CD14-positive monocyte (primary cell): ENCODE results near the gene AP5B1. TPM values are rescaled to one million over a fixed set of nuclear protein-coding genes. Genes with fewer than 3 reads are reported as not detected.

ENCODE experiments used
- DNase-seq, 3 donors: peaks; one replicate each; pipeline ENCODE4 v3.0.0-alpha.2; 2011 to 2022
- H2AFZ ChIP-seq: 2 replicates; pipeline ENCODE4 v1.6.0; 2012; ENCODE audit warnings: mild to moderate bottlenecking, low read depth, low read length, inconsistent platforms; ENCODE audit not compliant: insufficient read depth, poor library complexity, severe bottlenecking
- H3K27ac ChIP-seq, 2 donors: 1 replicate in 1 of 2; 2 replicates in 1 of 2; pipeline ENCODE4 v1.5.1; 2012 to 2013; ENCODE audit warnings: low read length in 2 of 2, control low read depth in 1 of 2, inconsistent platforms in 1 of 2, low read depth in 1 of 2, mild to moderate bottlenecking in 1 of 2
- H3K27me3 ChIP-seq, 2 donors: one replicate each; pipeline versions ENCODE4 v1.6.0 to v1.6.1; 2011 to 2013; ENCODE audit warnings: low read length in 2 of 2; ENCODE audit not compliant: control insufficient read depth in 2 of 2, insufficient read depth in 2 of 2
- H3K36me3 ChIP-seq, 2 donors: replicated peaks in 1 of 2; 1 replicate in 1 of 2; 2 replicates in 1 of 2; pipeline versions ENCODE4 v1.5.1 to v1.6.1; 2012 to 2013; ENCODE audit warnings: low read length in 2 of 2, control low read depth in 1 of 2, inconsistent platforms in 1 of 2, mild to moderate bottlenecking in 1 of 2; ENCODE audit not compliant: insufficient read depth in 2 of 2, control insufficient read depth in 1 of 2
- H3K4me1 ChIP-seq, 2 donors: 1 replicate in 1 of 2; 2 replicates in 1 of 2; pipeline versions ENCODE4 v1.5.1 to v1.6.1; 2012 to 2013; ENCODE audit warnings: low read length in 2 of 2, control low read depth in 1 of 2, inconsistent platforms in 1 of 2, mild to moderate bottlenecking in 1 of 2, moderate library complexity in 1 of 2; ENCODE audit not compliant: insufficient read depth in 2 of 2, control insufficient read depth in 1 of 2
- H3K4me2 ChIP-seq: replicated peaks from 2 replicates; pipeline ENCODE3; 2012; ENCODE audit warnings: low read length, moderate library complexity, mild to moderate bottlenecking; ENCODE audit not compliant: poor library complexity, severe bottlenecking; ENCODE audit errors: extremely low read depth
- H3K4me3 ChIP-seq, 3 experiments: fragments of 200-600 bp in 1 of 3; sonication (generic) in 1 of 3; replicated peaks in 1 of 3; 1 replicate in 2 of 3; 2 replicates in 1 of 3; pipeline ENCODE4 v1.5.1; 2011 to 2013; ENCODE audit warnings: low read length in 3 of 3, mild to moderate bottlenecking in 3 of 3, control low read depth in 2 of 3, low read depth in 2 of 3, inconsistent platforms in 1 of 3, moderate library complexity in 1 of 3
- H3K79me2 ChIP-seq: 2 replicates; pipeline ENCODE4 v1.6.0; 2012; ENCODE audit warnings: mild to moderate bottlenecking, control low read depth, inconsistent platforms, low read length, moderate library complexity; ENCODE audit not compliant: insufficient read depth
- H3K9ac ChIP-seq: 2 replicates; pipeline ENCODE4 v1.6.0; 2017; ENCODE audit warnings: low read length, mild to moderate bottlenecking; ENCODE audit not compliant: insufficient read depth, poor library complexity, severe bottlenecking
- H3K9me3 ChIP-seq, 2 donors: replicated peaks in 1 of 2; 1 replicate in 1 of 2; 2 replicates in 1 of 2; pipeline versions ENCODE4 v1.5.1 to v1.6.1; 2012 to 2013; ENCODE audit warnings: low read length in 2 of 2, control low read depth in 1 of 2; ENCODE audit not compliant: control insufficient read depth in 1 of 2, insufficient read depth in 1 of 2
- H4K20me1 ChIP-seq: 2 replicates; pipeline ENCODE4 v1.6.0; 2012; ENCODE audit warnings: mild to moderate bottlenecking, low read length, control low read depth, moderate library complexity; ENCODE audit not compliant: insufficient read depth
- H3K27ac Mint-ChIP-seq, 7 donors: one replicate each; pipeline ENCODE4 v1.8.0; 2020; ENCODE audit warnings: mild to moderate bottlenecking in 7 of 7, mixed read lengths in 7 of 7, moderate library complexity in 6 of 7, inconsistent platforms in 2 of 7
- H3K27me3 Mint-ChIP-seq, 3 donors: one replicate each; pipeline ENCODE4 v1.8.0; 2021 to 2022; ENCODE audit warnings: low read depth in 3 of 3, mild to moderate bottlenecking in 3 of 3, mixed read lengths in 3 of 3, moderate library complexity in 3 of 3, inconsistent platforms in 1 of 3
- H3K36me3 Mint-ChIP-seq, 2 donors: one replicate each; pipeline ENCODE4 v1.8.0; 2020; ENCODE audit warnings: mixed read lengths in 2 of 2, inconsistent platforms in 1 of 2, mild to moderate bottlenecking in 1 of 2
- H3K4me1 Mint-ChIP-seq: one replicate; pipeline ENCODE4 v1.8.0; 2020; ENCODE audit warnings: mild to moderate bottlenecking, mixed read lengths
- H3K4me3 Mint-ChIP-seq, 2 donors: one replicate each; pipeline ENCODE4 v1.8.0; 2020; ENCODE audit warnings: mild to moderate bottlenecking in 2 of 2, mixed read lengths in 2 of 2, moderate library complexity in 1 of 2
- H3K9me3 Mint-ChIP-seq, 7 donors: one replicate each; pipeline ENCODE4 v1.8.0; 2020 to 2022; ENCODE audit warnings: mixed read lengths in 7 of 7, mild to moderate bottlenecking in 6 of 7, moderate library complexity in 6 of 7, inconsistent platforms in 2 of 7
- CTCF ChIP-seq: fragments of 200-600 bp; IDR thresholded peaks from one replicate; pipeline ENCODE4 v1.8.0; 2022; ENCODE audit warnings: antibody characterized with exemption, mild to moderate bottlenecking
- WGBS: methylation state at CpG from one replicate; pipeline ENCODE4 v1.1.5; 2013; ENCODE audit warnings: missing lambda C conversion rate; ENCODE audit not compliant: insufficient coverage; 5-methylcytosine and 5-hydroxymethylcytosine counted together
- intact Hi-C, 2 donors: fragments of 100-400 bp; cut with micrococcal nuclease; formaldehyde crosslinking; loops; one replicate each; pipeline versions ENCODE4 v1.15.0 to v1.15.1; 2023
- polyA plus RNA-seq, 3 donors: library from polyadenylated mRNA; depleted of rRNA in 1 of 3; unstranded in 2 of 3; stranded (reverse) in 1 of 3; fragments of 300-500 nt in 2 of 3; fragments of >200 nt in 1 of 3; fragmentation: Illumina TruSeq in 2 of 3; gene quantifications; 1 replicate in 2 of 3; 2 replicates in 1 of 3; pipeline ENCODE4 v1.2.3, GENCODE V29; 2012 to 2021

AP5B1 gene
- polyA plus RNA-seq, 3 donors: 33.7 to 46.4 (median 35.1) TPM

- H3K4me3 Mint-ChIP-seq: no peak overlapping the region
- no peak overlapping the region for H3K27ac Mint-ChIP-seq
- H3K9me3 ChIP-seq: no peaks in the 10 kb centered on the region
- H3K9ac ChIP-seq: no peak overlapping the region
- H3K4me2 ChIP-seq: no peak overlapping the region
- H3K4me1 ChIP-seq: peaks cover 10 to 12% of the 10 kb centered on the region in 2 donors
- no peak overlapping the region for H3K27ac ChIP-seq
- 96% methylated on average over 40 of the region's 42 CpGs for WGBS
- no peaks in the 10 kb centered on the region for H4K20me1 ChIP-seq
- no peak overlapping the region for H2AFZ ChIP-seq
- no peak overlapping the region for H3K4me3 ChIP-seq
- no peak for TF ChIP-seq CTCF
- intact Hi-C loops: no loop called here
- peaks cover 10 to 16% (median 13%) of the 10 kb centered on the region in 3 donors for H3K27me3 Mint-ChIP-seq
- peaks cover 0 to 16% of the 10 kb centered on the region in 2 donors for H3K27me3 ChIP-seq
- H3K9me3 Mint-ChIP-seq: peaks cover 0 to 2% (median 0%) of the 10 kb centered on the region in 7 donors
- H3K36me3 ChIP-seq: no peaks in the 10 kb centered on the region
- H3K36me3 Mint-ChIP-seq: no peaks in the 10 kb centered on the region
- DNase-seq: no peak
- peaks cover 16% of the 10 kb centered on the region for H3K4me1 Mint-ChIP-seq
- no peaks in the 10 kb centered on the region for H3K79me2 ChIP-seq
These were observed 14.1 kb upstream of the AP5B1 start for GRCh38 chr11:65794570-65795510.

- Mint-ChIP-seq H3K27ac (peak overlapping the region in 1 of 7 donors; percentile 53), H3K27me3 (peaks cover 17 to 25% (median 22%) of the 10 kb centered on the region in 3 donors), H3K4me3 (no peak overlapping the region), H3K36me3 (peaks cover 0 to 2% of the 10 kb centered on the region in 2 donors), H3K4me1 (peaks cover 16% of the 10 kb centered on the region), H3K9me3 (peaks cover 0 to 4% (median 0%) of the 10 kb centered on the region in 7 donors)
- WGBS: 97% methylated on average over 29 of the region's 29 CpGs
- no peak overlapping the region for H3K27ac ChIP-seq
- no peaks in the 10 kb centered on the region for H3K9me3 ChIP-seq
- TF ChIP-seq CTCF: no peak
- intact Hi-C loops: no loop called here
- no peak overlapping the region for H3K4me3 ChIP-seq
- no peaks in the 10 kb centered on the region for H3K79me2 ChIP-seq
- H3K4me1 ChIP-seq: peaks cover 10 to 12% of the 10 kb centered on the region in 2 donors
- no peak overlapping the region for H3K4me2 ChIP-seq
- no peaks in the 10 kb centered on the region for H3K36me3 ChIP-seq
- H3K27me3 ChIP-seq: peaks cover under 1 to 22% of the 10 kb centered on the region in 2 donors
- H4K20me1 ChIP-seq: no peaks in the 10 kb centered on the region
- H3K9ac ChIP-seq: no peak overlapping the region
- H2AFZ ChIP-seq: no peak overlapping the region
- no peak for DNase-seq
These were observed 13.0 kb upstream of the AP5B1 start for GRCh38 chr11:65793625-65794400.
